GM19351 (cell line): ENCODE results near the gene TFAP2B.

Experiments
- ATAC-seq: cut with Tn5 transposase; IDR thresholded peaks from one replicate; pipeline ENCODE4 v1.9.1; 2021; ENCODE audit warnings: mild to moderate bottlenecking, moderate library complexity; ENCODE audit not compliant: unreplicated experiment

The TFAP2B gene

DNA sequence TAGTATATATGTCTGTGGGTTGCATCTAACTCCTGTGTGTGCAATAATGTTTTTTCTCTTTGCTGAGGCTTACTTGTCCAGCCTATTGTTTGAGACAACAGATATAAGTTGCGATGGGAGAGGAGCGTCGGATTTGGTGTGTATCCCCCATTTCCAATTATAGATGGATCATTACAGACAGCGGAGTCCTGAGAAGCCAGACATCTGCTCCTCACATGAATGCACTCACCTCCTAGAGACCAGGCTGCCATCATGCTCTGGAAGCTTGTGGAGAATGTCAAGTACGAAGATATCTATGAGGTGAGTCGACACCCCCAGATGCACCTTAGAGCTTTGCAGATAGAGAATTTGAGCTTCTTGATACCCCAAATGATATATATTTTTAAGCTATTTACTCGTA lies at the start of gene TFAP2B:
TSS of gene TFAP2B (plus strand) at position 199 of the 400 bp plus-strand sequence. CDS start at position 220, 21 bp downstream.
- no peak for ATAC-seq

DNA sequence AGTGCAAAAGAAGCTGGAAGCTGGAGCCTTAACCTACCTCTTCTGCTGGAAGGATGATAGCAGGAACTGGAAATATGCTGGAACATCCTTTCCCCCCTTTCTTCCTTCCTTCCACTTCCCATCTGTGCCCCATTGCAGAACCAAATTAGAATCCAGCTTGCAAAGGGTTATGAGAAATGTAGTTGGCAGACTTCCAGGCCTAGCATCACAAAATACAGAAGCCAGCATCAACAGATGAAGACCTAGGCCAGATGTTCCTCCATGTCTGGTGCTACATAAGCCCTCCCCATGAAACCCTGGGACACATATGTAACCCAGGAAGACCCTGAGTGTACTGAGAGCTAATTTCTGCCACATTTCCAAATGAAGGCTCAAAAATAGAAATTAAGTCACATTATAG lies 40.0 kb upstream of the TFAP2B start:
- ATAC-seq, result no peak

DNA sequence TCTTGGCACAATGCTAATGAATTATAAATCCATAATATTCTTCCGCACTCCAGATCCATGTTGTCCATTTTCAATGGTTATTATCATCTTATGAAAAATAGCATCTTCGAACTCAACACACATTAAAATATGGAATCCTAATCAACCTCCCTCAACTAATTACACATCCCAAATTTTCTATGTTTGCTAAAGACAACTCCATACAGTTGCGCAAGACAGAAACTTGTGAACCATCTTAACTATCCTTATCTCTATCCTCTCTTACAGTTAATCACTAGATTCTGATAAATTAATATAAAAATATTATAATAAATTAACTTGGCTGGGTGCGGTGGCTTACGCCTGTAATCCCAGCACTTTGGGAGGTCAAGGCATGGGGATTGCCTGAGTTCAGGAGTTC lies 38.3 kb upstream of the TFAP2B start:
- ATAC-seq, result no peak

DNA sequence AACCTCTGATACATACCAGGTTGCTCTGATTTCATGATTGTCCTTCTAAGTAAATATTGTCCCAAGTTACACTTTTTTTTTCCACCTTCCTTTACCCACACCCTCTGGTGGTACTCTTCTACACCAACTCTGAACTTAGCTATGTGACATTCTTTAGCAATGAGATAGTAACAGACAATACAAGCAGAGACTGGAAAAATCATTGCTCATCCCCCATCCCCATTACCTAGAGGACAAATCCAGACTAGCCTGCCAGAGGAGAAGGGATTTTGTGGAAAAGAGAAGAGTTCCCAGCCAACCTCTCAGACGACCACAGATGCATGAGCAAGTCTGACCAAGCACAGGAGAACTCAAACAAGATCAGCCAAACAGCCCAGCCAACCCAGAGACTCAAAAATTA lies 32.8 kb upstream of the TFAP2B start:
- ATAC-seq, result no peak

DNA sequence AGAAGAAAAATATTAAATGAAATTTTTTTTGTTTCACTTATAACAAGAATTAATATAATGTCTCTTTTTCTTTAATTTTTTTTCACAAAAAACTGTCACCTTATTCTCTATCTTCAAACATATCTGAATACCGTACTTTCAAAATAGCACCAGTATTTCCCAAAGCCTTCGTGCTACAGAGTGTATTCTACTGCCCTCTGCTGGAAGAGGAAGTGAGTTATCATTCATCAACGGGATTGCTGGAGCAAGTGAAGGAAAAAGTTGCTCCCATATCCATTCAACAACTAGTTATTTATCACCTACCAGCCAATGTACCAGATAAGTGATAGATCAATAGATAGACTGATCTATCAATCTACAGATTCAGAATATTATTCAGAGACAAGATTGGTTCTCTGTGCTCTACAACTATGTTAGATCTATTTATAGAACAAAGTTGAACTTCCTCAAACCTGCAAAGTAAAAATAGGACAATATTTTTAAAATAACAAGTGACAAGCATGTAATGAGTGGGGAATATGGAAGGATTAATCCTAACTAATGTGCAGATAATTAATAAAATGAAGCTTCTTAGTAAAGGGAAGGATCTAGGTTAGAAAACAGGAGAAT lies 26.7 kb upstream of the TFAP2B start:
- peak; percentile 80 for ATAC-seq

DNA sequence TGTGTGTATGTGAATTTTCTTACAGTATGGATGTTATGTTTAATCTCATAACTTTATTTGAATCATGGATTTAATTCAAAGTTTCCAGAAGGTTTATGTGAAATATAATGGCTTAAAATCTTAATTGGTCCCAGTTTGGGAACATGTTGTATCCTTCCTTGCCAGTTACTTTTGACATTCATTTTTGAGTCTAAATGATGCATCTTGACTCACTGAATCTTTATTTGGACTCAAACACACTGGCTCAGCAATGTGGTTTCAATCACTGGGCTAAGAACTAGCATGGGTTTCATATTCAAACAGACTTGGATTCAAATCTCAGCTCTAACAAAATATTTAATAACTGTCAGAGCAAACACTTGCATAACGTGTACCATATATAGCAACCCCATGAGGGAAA lies 25.9 kb upstream of the TFAP2B start:
- no peak for ATAC-seq

DNA sequence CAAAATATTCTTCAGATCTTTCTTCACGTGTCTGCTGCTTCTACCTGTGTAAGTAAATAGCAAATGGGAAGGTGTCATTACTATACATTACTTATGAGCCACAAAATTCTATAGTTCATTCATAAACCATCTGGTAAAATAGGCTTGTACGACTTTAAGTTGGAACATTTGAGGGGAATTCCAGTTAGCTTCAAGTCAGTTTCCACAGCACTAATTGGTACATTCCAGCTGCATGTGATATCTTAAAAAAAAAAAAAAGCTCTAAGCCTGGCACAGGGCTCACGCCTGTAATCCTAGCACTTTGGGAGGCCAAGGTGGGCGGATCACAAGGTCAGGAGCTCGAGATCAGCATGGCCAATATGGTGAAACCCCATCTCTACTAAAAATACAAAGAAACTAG lies 23.1 kb upstream of the TFAP2B start:
- ATAC-seq, result no peak

DNA sequence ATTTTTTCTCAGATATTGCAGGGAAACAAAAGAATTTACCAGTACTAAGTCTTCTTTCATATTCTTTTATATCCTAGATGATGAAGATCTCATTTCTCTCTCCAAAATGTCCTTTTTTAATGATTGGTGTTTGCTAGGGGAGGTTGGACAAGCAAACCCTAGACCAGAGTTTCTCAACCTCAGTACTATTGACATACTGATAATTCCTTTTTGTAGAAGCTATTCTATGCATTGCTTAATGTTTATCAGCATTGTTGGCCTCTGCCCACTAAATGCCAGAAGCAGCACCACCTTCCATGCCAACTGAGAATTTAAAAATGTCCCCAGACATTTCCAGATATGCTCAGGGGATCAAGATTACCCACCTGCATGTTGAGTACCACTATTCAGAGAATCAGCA lies 14.4 kb upstream of the TFAP2B start:
- no peak for ATAC-seq

DNA sequence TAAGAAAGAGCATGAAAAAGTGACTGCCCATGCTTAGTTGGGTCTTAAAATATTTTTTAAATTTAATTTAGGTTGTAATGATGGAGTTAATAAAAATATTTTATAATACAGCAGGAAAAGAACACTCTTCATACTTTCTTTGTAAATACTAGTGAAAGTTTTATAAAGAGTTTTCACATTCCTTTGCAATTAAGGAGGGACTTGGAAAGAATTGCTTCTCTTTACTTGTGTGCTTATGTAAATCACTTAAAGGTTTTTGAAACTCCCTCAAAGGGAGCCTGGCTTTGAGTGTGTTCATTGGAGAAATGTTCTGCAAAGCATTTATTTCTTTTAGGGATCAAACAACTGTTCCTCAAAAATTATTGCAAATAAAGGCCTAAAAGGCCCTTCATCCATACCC lies 11.6 kb upstream of the TFAP2B start:
- ATAC-seq, result no peak

DNA sequence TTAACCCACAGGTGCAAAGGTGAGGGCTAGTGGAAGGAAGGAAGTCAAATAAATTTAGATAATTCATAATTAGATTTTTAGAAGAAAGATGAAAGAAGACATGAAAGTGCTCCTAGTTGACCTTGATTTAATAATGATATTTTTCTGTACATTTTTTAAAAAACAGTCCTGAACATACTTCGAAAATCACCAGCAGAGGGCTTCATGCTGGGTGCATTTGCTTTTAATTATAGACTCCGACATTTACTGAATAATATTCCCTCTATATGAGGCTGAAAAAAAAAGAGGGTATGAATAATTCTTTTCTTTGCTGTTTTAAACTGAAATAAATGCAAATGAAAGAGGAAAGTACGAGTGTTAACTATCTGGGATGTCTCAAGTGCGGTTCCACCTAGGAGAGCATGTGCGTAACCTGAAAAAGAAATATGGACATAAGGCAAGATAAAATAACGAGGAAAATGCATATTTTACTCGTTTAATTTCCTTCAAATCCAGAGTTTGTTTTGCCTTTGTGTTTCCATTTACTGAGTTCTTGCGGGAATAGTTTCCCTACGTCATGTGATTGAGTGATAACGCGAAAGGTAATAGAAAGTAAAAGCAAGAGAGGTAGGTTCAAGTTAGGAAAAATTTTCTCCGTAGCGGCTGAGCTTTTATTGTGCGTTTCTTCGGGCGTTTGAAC lies 3.1 kb upstream of the TFAP2B start:
- peak; percentile 35 for ATAC-seq

DNA sequence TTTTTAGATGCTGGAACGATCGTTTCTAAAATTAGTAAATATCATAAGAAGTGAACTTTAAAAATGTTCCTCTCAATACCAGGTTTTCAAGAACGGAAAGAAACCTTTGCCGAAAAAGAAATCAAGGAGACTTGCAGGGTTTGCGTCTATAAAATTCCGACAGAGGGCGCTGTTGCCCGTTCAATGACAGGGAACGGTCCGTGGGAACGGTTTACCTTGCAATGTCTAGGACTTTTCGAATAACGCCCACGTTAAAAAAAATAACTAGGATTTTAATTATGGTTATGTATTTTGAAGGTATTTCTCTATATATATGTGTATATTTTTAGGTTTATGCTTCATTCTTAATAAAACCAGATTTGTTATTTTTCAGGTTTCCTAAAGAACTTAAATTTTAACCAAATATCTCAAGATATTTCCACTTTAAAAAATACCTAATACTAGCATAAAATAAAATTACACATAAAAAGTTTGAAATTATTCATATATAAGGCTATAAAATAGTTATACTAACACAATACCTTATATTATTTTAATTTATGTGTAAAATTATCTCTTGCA lies 2.5 kb upstream of the TFAP2B start:
- peak; percentile 70 for ATAC-seq

DNA sequence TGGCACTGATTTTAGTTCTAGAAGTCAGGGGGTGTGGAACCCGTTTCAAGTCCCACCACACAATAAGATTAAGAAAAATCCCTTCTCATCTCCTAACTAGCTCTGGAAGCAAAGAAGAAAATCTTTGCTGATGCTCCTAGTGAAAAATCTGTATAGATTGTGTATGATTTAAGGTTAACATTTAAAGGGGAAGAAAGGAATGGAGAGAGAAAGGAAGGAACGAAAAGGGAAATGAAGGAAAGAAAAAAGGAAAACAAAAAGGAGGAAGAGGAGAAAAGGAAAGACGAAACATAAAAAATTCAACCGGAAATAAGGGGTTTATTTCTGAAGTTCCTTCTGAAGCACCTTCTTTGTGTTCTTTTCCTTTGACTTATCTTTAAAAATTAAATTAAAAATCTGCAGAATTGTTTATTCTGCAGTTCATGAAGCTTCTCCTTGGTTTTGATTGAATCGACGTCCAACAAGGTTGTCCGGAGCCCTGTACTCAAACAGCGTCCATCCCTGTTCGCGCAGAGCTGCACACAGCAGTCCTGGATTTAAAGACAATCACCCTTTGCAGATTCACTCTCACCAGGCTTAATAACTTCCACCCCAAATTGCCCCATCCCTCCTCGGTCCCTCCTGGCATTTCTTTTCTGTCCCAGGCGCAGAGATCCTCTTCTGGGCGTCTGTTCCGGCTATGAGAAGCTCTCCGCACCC lies 1.6 kb upstream of the TFAP2B start:
- no peak for ATAC-seq

DNA sequence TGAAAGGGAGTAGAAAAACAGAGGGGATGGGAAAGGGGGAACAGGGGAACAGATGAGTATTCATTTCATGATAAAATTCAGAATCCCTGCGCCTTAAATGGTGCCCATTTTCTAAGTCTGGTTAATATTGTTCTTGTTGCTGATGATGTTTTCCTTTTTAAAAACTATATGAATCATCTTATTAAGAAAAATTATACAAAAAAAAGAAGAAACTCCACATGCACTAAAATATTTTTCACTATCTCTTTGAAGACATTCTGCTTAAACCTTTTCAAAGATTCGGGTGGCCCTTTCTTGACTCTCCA lies 1.1 kb upstream of the TFAP2B start:
- no peak for ATAC-seq

DNA sequence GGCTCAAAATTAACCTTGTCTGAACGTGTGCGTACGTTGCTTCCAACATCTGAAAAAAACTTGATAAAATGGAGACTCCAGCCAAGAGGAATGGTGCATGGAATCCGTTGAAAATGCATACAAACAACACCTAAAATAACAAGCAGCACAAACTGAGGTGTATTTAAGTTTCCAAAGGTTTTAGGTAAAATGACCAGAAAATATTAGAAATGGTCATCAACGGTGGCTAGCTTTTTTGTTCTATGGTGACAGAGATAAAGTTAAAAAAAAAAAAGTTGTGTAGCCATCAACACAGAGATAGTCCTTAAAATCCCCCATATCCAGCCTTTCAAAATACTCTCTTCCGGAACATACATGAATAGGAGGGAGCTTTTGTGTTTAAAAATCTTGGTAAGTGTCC lies 651 bp upstream of the TFAP2B start:
- no peak for ATAC-seq

DNA sequence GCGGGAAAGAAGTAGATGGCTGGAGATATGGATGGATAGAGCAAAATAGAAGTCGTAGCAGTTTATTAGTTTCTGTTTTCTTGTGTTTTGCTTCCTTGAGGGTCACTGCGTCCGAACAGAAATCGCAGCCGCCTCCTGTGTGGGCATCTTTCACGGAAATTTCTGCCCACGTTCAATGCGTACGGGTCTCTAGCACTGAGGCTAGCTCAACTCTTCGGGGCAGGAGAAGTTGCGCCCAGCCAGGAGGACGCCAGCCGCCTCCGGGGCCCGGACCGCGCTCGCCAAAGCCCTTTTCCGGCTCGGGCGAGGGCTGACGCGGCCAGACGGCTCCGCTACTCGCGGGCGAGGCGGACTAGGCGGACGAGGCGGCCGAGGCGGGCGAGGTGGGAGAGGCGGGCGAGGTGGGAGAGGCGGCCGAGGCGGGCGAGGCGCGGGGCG lies 814 bp downstream of the TFAP2B start:
- ATAC-seq, result no peak

DNA sequence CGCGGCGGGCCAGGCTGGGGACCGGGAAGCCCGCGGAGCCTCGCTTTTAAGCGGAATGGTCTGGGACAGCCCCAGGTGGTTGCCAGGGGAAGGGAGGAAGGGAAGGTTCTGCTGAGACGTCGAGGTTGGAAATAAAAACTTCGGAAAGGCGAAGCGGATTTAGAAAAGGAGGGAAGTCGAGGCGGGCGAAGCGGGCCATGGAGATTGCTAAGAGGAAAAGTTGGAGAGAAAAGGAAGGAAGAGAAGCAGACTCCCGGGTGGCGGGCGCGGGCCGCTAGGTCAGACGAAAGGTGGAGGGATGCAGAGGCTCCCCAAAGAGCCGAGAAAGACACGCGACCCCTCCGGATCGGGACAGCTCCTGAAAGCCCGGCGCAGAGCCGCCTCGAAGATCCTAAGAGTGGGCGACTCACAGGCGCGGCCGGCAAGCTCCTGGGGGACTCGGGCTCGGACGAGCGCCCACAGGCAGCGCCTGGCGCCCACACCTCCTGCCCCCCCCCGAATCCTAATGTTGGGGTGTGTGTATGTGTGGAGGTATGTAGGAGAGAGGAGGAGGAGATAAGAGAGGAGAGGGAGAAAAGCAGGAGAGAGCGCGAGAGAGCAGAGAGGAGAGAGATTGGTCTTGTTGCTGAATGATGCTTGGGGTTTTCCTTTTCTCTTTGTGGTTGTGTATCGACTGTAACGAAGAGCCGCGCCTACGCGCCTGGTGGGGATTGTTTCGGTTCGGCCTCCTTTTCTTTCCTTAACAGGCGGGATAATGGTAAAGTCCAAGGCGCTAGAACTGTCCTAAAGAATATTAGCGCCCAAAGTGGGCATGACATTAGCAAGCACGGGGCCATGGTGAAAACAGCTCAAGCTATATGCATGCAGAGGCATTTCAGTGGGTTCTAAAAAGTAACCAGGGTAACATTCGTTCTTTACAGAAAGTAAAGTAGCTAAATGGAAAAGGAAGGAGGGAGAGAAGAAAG lies 1.5 kb downstream of the TFAP2B start:
- ATAC-seq, result peak; percentile 33

DNA sequence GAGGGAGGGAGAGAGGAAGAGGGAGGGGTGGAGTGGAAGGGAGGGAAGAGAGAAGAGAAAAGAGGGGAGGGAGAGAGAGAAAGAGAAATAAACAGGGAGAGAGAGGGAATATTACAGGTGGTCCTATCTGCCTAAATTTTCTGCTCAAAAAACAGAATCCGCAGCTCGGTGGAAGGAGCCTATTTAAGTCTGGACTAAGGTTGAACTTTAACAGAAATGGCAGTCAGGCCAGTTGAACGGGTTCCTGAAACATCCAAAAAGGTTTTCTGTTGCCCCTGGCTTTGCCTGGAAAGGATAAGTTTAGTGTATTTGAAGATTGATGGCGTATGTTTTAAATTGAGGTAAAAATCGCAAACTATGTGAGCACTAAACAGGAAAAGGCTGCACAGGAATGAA lies 2.2 kb downstream of the TFAP2B start:
- no peak for ATAC-seq

DNA sequence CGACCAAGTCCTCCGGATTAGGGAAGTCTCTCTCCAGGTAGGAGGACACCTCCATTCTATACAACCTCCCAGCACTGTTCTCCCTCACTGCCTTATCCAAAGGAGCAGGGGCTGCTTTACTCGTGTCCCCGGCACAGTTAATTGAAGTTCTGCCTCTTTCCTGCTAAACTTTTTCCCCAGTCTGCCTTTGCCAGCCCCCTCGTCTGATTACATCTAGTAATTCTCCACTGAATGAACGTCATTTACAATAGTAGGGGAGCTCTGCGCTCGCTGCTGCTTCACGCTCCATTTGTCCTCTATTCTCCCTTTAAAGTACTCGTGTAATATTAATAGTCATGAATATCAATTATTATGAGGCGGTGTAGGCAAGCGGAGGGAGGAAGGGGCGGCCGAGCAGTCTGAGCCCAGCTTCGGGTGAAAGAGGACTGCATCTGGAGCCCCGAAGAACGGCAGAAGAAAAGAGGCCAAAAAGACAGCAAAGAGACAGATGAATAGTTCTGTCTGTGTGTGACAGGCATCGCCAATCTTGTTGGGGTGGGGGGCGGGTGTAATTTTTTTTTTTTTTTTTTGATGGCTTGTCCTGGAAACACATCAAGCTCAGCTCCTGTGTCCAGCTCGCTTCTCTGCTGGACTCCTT lies 2.9 kb downstream of the TFAP2B start:
- no peak for ATAC-seq

DNA sequence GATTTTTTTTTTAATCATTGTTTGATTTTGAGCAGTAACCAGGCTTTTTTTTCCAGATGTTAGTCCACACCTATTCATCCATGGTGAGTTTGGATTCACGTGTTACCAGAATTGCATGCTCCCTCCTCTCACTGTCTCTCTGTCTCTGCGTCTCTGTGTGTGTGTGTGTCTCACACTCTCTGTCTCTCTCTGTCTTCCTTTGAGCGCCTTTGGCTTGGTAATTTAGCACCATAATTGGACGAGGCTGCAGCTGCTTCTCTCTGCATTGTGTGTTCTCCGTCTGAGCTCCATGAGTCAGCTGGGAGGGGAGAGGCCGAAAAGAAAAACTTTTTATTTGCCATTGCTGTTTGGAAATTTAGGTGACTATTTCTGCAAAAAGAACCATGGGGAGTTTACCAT lies 3.4 kb downstream of the TFAP2B start:
- no peak for ATAC-seq

DNA sequence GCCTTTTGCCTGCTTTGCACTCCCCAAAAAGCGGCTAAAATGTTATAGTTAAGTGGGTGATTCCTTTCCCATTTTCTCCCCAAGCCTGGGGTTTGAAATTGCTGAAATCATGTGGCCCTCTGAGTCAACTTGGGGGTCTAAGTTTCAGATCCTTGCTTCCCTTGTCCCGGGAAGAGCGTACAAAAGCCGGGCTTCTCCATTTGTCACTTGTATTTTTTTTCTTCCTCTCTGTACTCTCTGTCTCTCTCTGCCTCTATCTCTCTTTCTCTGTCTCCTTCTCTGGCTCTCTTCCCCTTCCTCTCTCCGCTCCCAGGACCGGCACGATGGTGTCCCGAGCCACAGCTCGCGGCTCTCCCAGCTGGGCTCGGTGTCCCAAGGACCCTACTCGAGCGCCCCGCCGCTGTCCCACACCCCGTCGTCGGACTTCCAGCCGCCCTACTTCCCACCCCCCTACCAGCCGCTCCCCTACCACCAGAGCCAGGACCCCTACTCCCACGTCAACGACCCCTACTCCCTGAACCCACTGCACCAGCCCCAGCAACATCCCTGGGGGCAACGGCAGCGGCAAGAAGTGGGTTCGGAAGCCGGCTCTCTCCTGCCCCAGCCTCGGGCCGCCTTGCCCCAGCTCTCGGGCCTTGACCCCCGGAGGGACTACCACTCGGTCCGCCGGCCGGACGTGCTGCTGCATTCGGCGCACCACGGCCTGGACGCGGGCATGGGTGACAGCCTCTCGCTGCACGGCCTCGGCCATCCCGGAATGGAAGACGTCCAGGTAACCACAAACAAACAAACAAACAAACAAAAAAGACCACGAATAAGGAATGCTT lies 4.6 kb downstream of the TFAP2B start:
- ATAC-seq, result no peak
